GM21423 (cell line): ENCODE data around the gene THOP1.

Experiments
- ATAC-seq: cut with Tn5 transposase; IDR thresholded peaks from one replicate; pipeline ENCODE4 v1.9.1; 2021; ENCODE audit warnings: mild to moderate bottlenecking, moderate library complexity; ENCODE audit not compliant: unreplicated experiment

The THOP1 gene

GRCh38 chr19:2802826-2803225, 17.5 kb downstream of the THOP1 start:
- no peak for ATAC-seq

GRCh38 chr19:2803486-2804155, 18.3 kb downstream of the THOP1 start:
- ATAC-seq, result no peak

GRCh38 chr19:2804156-2805004, 19.1 kb downstream of the THOP1 start:
- ATAC-seq, result no peak

- no peak for ATAC-seq
These were observed 20.1 kb downstream of the THOP1 start for GRCh38 chr19:2805261-2805900.

GRCh38 chr19:2805991-2806649, 20.8 kb downstream of the THOP1 start:
- ATAC-seq, result no peak

- no peak for ATAC-seq
These were observed 21.6 kb downstream of the THOP1 start for GRCh38 chr19:2806736-2807378.

GRCh38 chr19:2807379-2808128, 22.3 kb downstream of the THOP1 start:
- no peak for ATAC-seq

GRCh38 chr19:2808129-2808941, 23.0 kb downstream of the THOP1 start:
- ATAC-seq, result no peak

- ATAC-seq, result no peak
These were observed 24.3 kb downstream of the THOP1 start for GRCh38 chr19:2809387-2810140.

- ATAC-seq, result no peak
These were observed 25.1 kb downstream of the THOP1 start for GRCh38 chr19:2810141-2811091.

- no peak for ATAC-seq
These were observed 26.0 kb downstream of the THOP1 start for GRCh38 chr19:2811221-2811722.

- no peak for ATAC-seq
These were observed 26.6 kb downstream of the THOP1 start for GRCh38 chr19:2811735-2812413.

- no peak for ATAC-seq
These were observed 27.3 kb downstream of the THOP1 start for GRCh38 chr19:2812414-2813234.

GRCh38 chr19:2813235-2814160, 28.2 kb downstream of the THOP1 start:
- ATAC-seq, result no peak

- no peak for ATAC-seq
These were observed 29.1 kb downstream of the THOP1 start for GRCh38 chr19:2814426-2814825.
